Kidney epithelial cell (primary cell): ENCODE measurements around the gene ERBB2. TPM values are rescaled to one million over a fixed set of nuclear protein-coding genes. Genes with fewer than 3 reads are reported as not detected.
"Not testable (repeated sequence)": the region's sequence is repeated elsewhere in the genome, so short reads cannot be mapped to it uniquely, and the experiment has no call there.

Experiments used
- DNase-seq: peaks from one replicate; pipeline ENCODE4 v3.0.0-alpha.2; 2010; ENCODE audit warnings: low read depth
- H3K27me3 ChIP-seq: 2 replicates; pipeline ENCODE4 v1.6.0; 2011; ENCODE audit warnings: low read length; ENCODE audit not compliant: control insufficient read depth, insufficient read depth
- H3K36me3 ChIP-seq: 2 replicates; pipeline ENCODE4 v1.5.1; 2011; ENCODE audit warnings: low read length; ENCODE audit not compliant: control insufficient read depth, insufficient read depth
- H3K4me3 ChIP-seq: 2 replicates; pipeline ENCODE4 v1.5.1; 2011; ENCODE audit warnings: low read depth, mild to moderate bottlenecking, control low read depth, low read length
- CTCF ChIP-seq: IDR thresholded peaks from 2 replicates; pipeline ENCODE4 v1.5.1; 2011; ENCODE audit warnings: mild to moderate bottlenecking, moderate library complexity, low read length, control low read depth, inconsistent platforms; ENCODE audit not compliant: insufficient read depth, poor library complexity, severe bottlenecking
- total RNA-seq: library from RNA; depleted of rRNA; stranded (reverse); fragments of >200 nt; gene quantifications from 2 replicates; pipeline ENCODE4 v1.2.3, GENCODE V29; 2015

Gene ERBB2
- total RNA-seq, 1 donor from 2014 or later = 44.1 TPM

- Histone ChIP-seq H3K36me3 (peaks cover 9% of the 10 kb centered on the region), H3K4me3 (no peak overlapping the region), H3K27me3 (no peaks in the 10 kb centered on the region)
- DNase-seq = no peak
- TF ChIP-seq CTCF = no peak
Observed at GRCh38 chr17:39747745-39748144, 47.9 kb downstream of the ERBB2 start.

DNA sequence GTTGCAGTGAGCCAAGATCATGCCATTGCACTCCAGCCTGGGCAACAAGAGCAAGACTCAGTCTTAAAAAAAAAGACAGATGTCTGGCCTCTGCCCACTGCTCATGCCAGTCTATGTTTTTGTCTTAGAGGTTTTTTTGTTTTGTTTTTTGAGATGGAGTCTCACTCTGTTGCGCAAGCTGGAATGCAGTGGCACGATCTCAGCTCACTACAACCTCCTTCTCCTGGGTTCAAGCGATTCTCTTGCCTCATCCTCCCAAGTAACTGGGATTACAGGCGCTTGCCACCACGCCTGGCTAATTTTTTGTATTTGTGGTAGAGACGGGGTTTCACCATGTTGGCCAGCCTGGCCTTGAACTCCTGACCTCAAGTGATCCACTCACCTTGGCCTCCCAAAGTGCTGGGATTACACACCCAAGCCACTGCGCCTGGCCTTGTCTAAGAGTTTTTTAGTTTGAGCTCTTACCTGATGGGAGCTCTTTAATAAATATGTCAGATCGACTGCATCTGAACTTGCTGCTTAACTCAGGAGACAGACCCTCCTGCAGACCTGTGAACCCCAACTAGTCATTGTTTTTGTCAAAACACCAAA lies 48.7 kb downstream of the ERBB2 start:
- H3K36me3 ChIP-seq, H3K4me3 ChIP-seq, DNase-seq, H3K27me3 ChIP-seq: not testable (repeated sequence)

- no peak for TF ChIP-seq CTCF
- no peak overlapping the region for H3K4me3 ChIP-seq
- DNase-seq = no peak
- peaks cover 1% of the 10 kb centered on the region for H3K36me3 ChIP-seq
- H3K27me3 ChIP-seq = no peaks in the 10 kb centered on the region
Observed at GRCh38 chr17:39750131-39751015, 50.5 kb downstream of the ERBB2 start.

GRCh38 chr17:39751016-39751543 lies 51.2 kb downstream of the ERBB2 start:
- DNase-seq = no peak
- Histone ChIP-seq H3K27me3 (no peaks in the 10 kb centered on the region), H3K4me3 (no peak overlapping the region), H3K36me3 (peaks cover 1% of the 10 kb centered on the region)
- TF ChIP-seq CTCF = no peak

GRCh38 chr17:39751637-39752036 lies 51.8 kb downstream of the ERBB2 start:
- Histone ChIP-seq H3K4me3 (no peak overlapping the region), H3K36me3 (peaks cover 1% of the 10 kb centered on the region), H3K27me3 (no peaks in the 10 kb centered on the region)
- TF ChIP-seq CTCF = no peak
- DNase-seq = no peak

DNA sequence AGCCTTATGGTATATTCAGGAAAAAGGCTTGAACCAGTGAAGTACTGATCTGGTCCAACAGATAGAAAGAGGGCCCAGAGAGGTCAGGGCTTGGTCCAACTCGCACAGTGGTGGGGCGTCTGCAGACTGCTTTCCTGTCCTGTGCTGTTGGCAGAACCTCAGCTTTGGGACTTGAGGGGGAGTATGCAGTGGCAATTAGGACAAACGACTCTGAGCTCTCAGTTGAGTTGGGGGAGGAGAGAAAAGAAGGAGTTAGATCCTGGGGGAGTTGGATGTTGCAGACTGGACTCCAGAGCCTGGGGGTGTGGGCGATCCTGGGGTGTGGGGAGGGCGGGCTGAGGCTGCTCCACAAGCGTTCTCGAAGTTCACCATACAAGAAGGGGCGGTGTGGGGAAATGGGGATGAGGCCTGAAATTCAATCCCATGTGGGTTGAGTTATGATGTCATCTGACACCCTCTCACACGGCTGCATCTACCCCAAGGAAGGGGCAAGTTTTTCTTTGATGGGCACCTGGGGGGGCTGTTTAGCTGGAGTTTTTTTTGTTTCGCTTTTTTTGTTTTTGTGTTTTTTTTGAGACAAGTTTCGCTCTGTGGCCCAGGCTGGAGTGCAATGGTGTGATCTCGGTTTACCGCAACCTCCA lies 52.5 kb downstream of the ERBB2 start:
- no peak overlapping the region for H3K4me3 ChIP-seq
- no peaks in the 10 kb centered on the region for H3K27me3 ChIP-seq
- TF ChIP-seq CTCF = no peak
- peaks cover 1% of the 10 kb centered on the region for H3K36me3 ChIP-seq
- no peak for DNase-seq
